Measurements from ENCODE around the gene PDE3A. TPM values are rescaled to one million over a fixed set of nuclear protein-coding genes. Genes with fewer than 3 reads are reported as not detected.
"Not testable (repeated sequence)": the region's sequence is repeated elsewhere in the genome, so short reads cannot be mapped to it uniquely, and the experiment has no call there.

The PDE3A gene
- total and polyA plus RNA-seq, 3 donors from 2014 or later = 1.6 to 4.8 (median 2.7) TPM

DNA sequence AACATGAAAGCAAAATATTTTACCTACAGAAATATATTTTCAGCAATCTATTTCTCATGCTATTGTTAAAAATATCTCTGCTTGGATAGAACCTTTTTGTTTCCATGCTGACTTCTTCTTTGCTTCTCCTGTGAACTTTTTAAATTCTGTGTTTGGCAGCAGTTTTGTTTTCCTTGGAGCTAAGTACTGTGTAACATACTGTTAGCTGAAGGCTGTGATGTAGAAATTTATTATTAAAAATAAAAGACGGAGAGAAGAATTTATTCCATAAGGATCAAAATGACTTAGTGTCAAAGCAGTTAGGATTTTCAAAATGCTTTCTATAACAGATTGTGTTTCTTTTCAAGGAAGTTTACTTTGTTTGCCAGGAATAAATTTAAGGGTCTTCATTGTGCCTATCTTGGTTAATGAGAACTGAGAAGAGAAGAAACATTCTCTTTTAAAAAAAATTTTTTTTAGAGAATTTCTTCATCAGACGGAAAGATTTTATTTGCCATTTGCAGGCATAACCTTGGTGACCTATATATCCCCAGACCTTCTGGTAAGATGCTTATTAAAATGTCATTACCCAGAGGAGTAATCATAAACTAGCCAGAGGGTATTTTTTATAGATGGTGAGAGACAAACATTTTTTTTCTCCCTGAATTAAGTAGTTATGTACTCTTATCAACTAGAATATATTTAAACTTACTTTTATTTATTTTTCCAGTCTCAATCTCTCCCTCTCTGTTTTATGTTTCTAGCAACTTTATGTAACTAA is 179.7 kb downstream of the PDE3A start:
- Histone ChIP-seq H3K4me1 (no peaks in the 10 kb centered on the region), H3K27me3 (no peaks in the 10 kb centered on the region), H3K4me3 (no peak overlapping the region), H3K27ac (no peak overlapping the region), H3K36me3 (ENCODE audit: low read depth, missing control alignments) (no peaks in the 10 kb centered on the region), H3K9me3 (no peaks in the 10 kb centered on the region)
- no peak for DNase-seq
- intact Hi-C loops (cut with DNase I; ENCODE audit: low total_unique reads) = no loop called here
- 42 to 43% methylated on average over 2 of the region's 2 CpGs for WGBS, 2 donors
- TF ChIP-seq POLR2A (IDR thresholded peaks at IDR 0.05) = no peak
- TF ChIP-seq, protein P1, sequence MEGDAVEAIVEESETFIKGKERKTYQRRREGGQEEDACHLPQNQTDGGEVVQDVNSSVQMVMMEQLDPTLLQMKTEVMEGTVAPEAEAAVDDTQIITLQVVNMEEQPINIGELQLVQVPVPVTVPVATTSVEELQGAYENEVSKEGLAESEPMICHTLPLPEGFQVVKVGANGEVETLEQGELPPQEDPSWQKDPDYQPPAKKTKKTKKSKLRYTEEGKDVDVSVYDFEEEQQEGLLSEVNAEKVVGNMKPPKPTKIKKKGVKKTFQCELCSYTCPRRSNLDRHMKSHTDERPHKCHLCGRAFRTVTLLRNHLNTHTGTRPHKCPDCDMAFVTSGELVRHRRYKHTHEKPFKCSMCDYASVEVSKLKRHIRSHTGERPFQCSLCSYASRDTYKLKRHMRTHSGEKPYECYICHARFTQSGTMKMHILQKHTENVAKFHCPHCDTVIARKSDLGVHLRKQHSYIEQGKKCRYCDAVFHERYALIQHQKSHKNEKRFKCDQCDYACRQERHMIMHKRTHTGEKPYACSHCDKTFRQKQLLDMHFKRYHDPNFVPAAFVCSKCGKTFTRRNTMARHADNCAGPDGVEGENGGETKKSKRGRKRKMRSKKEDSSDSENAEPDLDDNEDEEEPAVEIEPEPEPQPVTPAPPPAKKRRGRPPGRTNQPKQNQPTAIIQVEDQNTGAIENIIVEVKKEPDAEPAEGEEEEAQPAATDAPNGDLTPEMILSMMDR (IDR thresholded peaks at IDR 0.05) = no peak

DNA sequence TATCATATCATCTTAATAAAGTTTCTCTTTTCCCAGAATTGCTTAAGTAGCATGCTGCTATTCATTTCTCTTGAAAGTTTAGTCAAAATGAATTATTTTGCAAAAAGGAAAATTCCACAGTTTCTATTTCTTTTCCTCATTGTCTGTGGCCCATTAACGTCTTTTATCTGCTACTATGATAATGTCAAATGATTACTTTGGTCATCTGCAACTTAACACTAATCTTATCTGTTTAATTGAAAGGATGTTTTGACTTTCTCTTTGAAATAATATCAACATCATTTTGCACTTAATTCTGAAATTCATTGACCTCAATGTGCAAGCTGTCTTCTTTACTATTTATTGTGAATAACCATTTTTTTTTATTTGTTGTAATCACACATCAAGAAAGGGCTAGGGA is 180.3 kb downstream of the PDE3A start:
- no peak for DNase-seq
- H3K9me3 ChIP-seq = no peaks in the 10 kb centered on the region
- no peak for TF ChIP-seq POLR2A (IDR thresholded peaks at IDR 0.05)
- TF ChIP-seq, protein P1 (IDR thresholded peaks at IDR 0.05) = no peak
- no peaks in the 10 kb centered on the region for H3K27me3 ChIP-seq
- H3K27ac ChIP-seq = no peak overlapping the region
- no peaks in the 10 kb centered on the region for H3K4me1 ChIP-seq
- 33 to 41% methylated on average over 1 of the region's 1 CpG for WGBS, 2 donors
- H3K4me3 ChIP-seq = no peak overlapping the region
- H3K36me3 ChIP-seq (ENCODE audit: low read depth, missing control alignments) = no peaks in the 10 kb centered on the region
- intact Hi-C loops (cut with DNase I; ENCODE audit: low total_unique reads) = no loop called here

DNA sequence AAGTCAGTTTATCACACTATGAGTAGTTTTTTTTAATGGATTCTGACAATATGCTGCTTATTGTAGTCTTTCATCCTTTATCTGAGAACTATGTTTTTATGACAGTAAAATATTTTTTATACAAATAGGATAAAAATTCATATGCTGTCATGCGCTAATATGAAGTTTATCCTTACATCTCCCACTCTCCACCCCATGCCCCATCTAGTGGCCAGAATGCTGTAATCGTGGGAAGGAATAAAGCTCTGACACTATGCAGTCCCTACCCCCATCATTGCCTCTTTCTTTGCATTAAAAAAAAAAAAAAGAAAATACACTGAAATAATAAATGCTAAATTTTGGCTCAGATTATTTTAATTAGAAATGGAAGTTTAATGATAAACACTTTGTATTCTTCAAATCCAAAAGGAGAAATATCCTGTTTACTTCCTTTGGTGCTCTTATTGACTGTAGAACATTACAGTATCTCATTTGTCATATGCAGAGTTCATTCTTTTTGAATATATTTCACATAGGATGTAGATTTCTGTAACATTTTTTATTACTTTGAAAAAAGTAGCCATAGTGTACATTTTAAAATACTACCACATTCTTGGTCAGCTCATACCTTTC is 180.9 kb downstream of the PDE3A start:
- H3K36me3 ChIP-seq (ENCODE audit: low read depth, missing control alignments) = no peaks in the 10 kb centered on the region
- 49 to 66% methylated on average over 2 of the region's 2 CpGs for WGBS, 2 donors
- intact Hi-C loops (cut with DNase I; ENCODE audit: low total_unique reads) = no loop called here
- TF ChIP-seq POLR2A (IDR thresholded peaks at IDR 0.05) = no peak
- TF ChIP-seq, protein P1 (IDR thresholded peaks at IDR 0.05) = peak in 2 of 3 experiments; percentile 30 to 36
- no peaks in the 10 kb centered on the region for H3K4me1 ChIP-seq
- no peak overlapping the region for H3K4me3 ChIP-seq
- DNase-seq = peak; percentile 20
- no peaks in the 10 kb centered on the region for H3K9me3 ChIP-seq
- no peaks in the 10 kb centered on the region for H3K27me3 ChIP-seq
- no peak overlapping the region for H3K27ac ChIP-seq

DNA sequence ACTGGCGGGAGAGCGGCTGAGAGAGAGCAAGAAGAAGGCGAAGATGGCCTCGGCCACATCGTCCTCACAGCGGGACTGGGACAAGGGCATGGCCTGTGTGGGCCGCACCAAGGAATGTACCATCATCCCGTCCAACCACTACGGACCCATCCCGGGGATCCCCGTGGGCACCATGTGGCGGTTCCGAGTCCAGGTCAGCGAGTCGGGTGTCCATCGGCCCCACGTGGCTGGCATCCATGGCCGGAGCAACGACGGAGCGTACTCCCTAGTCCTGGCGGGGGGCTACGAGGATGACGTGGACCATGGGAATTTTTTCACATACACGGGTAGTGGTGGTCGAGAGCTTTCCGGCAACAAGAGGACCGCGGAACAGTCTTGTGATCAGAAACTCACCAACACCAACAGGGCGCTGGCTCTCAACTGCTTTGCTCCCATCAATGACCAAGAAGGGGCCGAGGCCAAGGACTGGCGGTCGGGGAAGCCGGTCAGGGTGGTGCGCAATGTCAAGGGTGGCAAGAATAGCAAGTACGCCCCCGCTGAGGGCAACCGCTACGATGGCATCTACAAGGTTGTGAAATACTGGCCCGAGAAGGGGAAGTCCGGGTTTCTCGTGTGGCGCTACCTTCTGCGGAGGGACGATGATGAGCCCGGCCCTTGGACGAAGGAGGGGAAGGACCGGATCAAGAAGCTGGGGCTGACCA is 183.6 kb downstream of the PDE3A start:
- DNase-seq; intact Hi-C loops (cut with DNase I; ENCODE audit: low total_unique reads); H3K4me1 ChIP-seq: not testable (repeated sequence)

DNA sequence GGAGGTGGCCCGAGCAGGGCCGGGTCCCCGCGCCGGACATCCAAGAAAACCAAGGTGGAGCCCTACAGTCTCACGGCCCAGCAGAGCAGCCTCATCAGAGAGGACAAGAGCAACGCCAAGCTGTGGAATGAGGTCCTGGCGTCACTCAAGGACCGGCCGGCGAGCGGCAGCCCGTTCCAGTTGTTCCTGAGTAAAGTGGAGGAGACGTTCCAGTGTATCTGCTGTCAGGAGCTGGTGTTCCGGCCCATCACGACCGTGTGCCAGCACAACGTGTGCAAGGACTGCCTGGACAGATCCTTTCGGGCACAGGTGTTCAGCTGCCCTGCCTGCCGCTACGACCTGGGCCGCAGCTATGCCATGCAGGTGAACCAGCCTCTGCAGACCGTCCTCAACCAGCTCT is 184.2 kb downstream of the PDE3A start:
- H3K27me3 ChIP-seq; H3K9me3 ChIP-seq; H3K4me1 ChIP-seq; H3K27ac ChIP-seq; H3K36me3 ChIP-seq (ENCODE audit: low read depth, missing control alignments); intact Hi-C loops (cut with DNase I; ENCODE audit: low total_unique reads); H3K4me3 ChIP-seq; DNase-seq: not testable (repeated sequence)
- WGBS, 2 donors = 47 to 74% methylated on average over 11 to 22 of the region's 23 CpGs

More for the DNA sequence above, 183.6 kb downstream of the PDE3A start:
- H3K27ac ChIP-seq; H3K27me3 ChIP-seq; H3K36me3 ChIP-seq (ENCODE audit: low read depth, missing control alignments); H3K9me3 ChIP-seq: not testable (repeated sequence)
- peak overlapping the region in 1 of 2 donors; percentile 1 for H3K4me3 ChIP-seq
- WGBS, 2 donors = 64 to 87% methylated on average over 26 to 48 of the region's 48 CpGs
